ENCODE measurements around the gene LTF. TPM values are rescaled to one million over a fixed set of nuclear protein-coding genes. Genes with fewer than 3 reads are reported as not detected.

Gene LTF
- total RNA-seq, 2 experiments from 2014 or later = not detected

DNA sequence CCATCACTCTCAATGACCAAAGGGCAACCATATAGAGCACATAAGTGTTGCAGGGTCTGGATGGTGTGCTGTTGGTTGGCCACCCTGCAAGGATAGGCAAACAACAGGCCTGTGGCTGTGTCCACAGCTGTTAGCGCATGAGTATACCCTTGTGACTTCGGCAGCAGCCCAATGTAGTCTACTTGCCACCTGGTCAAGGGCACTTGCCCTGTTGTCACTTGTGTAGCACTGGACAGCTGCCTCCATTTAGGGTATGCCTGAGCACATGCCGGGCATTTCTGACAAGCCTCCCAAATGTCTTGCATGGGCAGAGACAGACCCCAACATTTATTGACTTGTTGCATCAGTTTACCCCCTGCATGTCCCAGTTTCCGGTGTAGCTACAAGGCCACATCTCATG, 44.9 kb downstream of the LTF start:
- ChIA-PET CTCF (ENCODE audit: unreplicated experiment) (no interaction called here), POLR2A (no interaction called here)

GRCh38 chr3:46417841-46418611, 46.7 kb downstream of the LTF start:
- DNase-seq (ENCODE audit: low spot score) = no peak
- H4K20me1 ChIP-seq (ENCODE audit: insufficient read depth, low read length) = no peaks in the 10 kb centered on the region
- H3K9me2 ChIP-seq (ENCODE audit: insufficient read depth, low read length) = no peaks in the 10 kb centered on the region
- no peak overlapping the region for H3K4me3 ChIP-seq (ENCODE audit: low read depth, low read length, poor library complexity, severe bottlenecking)
- H3K4me1 ChIP-seq (ENCODE audit: insufficient read depth, low read length, poor library complexity, severe bottlenecking) = peaks cover 40% of the 10 kb centered on the region
- H3K27ac ChIP-seq (ENCODE audit: low read depth, low read length, poor library complexity, severe bottlenecking) = no peak overlapping the region
- no peak overlapping the region for H3K4me2 ChIP-seq (ENCODE audit: low read length)
- ChIA-PET CTCF (ENCODE audit: unreplicated experiment) (no interaction called here), POLR2A (no interaction called here)
- H2AFZ ChIP-seq (ENCODE audit: low read length) = no peak overlapping the region
- no peaks in the 10 kb centered on the region for H3K79me2 ChIP-seq (ENCODE audit: insufficient read depth, low read depth, low read length)
- intact Hi-C loops (cut with micrococcal nuclease; ENCODE audit: unreplicated experiment) = no loop called here
- TF ChIP-seq EZH2phosphoT487 (IDR thresholded peaks at IDR 0.05; ENCODE audit: borderline replicate concordance, low read depth, low read length) = no peak
- no peak for TF ChIP-seq CTCF (conservative IDR thresholded peaks at IDR 0.05; ENCODE audit: low read length)
- H3K9me3 ChIP-seq (ENCODE audit: low read length) = no peaks in the 10 kb centered on the region
- no TSS peak for BruUV-seq (replicated peaks)
- H3K36me3 ChIP-seq (ENCODE audit: insufficient read depth, low read length) = no peaks in the 10 kb centered on the region

More for the DNA sequence above, 44.9 kb downstream of the LTF start:
- Histone ChIP-seq H2AFZ (ENCODE audit: low read length) (no peak overlapping the region), H3K9me2 (ENCODE audit: insufficient read depth, low read length) (no peaks in the 10 kb centered on the region), H3K36me3 (ENCODE audit: insufficient read depth, low read length) (no peaks in the 10 kb centered on the region), H4K20me1 (ENCODE audit: insufficient read depth, low read length) (no peaks in the 10 kb centered on the region), H3K4me2 (ENCODE audit: low read length) (no peak overlapping the region), H3K9me3 (ENCODE audit: low read length) (no peaks in the 10 kb centered on the region), H3K27ac (ENCODE audit: low read depth, low read length, poor library complexity, severe bottlenecking) (no peak overlapping the region), H3K4me1 (ENCODE audit: insufficient read depth, low read length, poor library complexity, severe bottlenecking) (peaks cover 25% of the 10 kb centered on the region), H3K79me2 (ENCODE audit: insufficient read depth, low read depth, low read length) (no peaks in the 10 kb centered on the region), H3K4me3 (ENCODE audit: low read depth, low read length, poor library complexity, severe bottlenecking) (no peak overlapping the region)
- TF ChIP-seq CTCF (conservative IDR thresholded peaks at IDR 0.05; ENCODE audit: low read length) (no peak), EZH2phosphoT487 (IDR thresholded peaks at IDR 0.05; ENCODE audit: borderline replicate concordance, low read depth, low read length) (no peak)
- DNase-seq (ENCODE audit: low spot score) = no peak
- no TSS peak for BruUV-seq (replicated peaks)
- intact Hi-C loops (cut with micrococcal nuclease; ENCODE audit: unreplicated experiment) = no loop called here

DNA sequence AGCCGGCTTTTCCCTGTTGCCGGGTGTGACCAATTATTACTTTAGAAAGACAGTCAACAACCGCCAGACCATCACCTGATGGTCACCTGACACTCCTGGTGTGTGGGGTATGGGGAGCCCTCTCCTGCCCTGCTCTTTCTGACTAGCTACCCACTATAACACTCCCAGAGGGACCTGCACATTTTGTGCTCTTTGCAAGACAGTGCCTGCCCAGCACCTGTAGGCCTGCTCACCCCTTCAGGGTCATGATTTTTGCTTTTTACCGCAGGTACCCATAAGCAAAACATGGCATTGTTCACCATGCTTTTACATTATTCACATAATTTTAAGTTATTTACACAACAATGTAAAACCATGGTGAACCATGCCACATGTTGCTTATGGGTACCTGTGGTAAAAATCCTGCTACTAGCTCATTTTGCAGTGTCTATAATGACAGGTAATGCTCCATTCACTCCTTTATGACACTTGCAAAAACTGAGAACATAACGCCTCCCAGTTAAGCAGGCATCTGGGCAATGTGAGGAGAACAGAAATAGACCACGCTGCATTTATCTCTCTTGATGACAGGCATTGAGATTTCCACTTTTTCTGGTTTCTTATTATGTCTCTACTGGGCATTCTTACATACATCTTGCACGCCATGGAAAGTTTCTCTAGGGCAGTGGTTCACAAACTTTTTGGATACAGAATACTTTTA, 47.7 kb downstream of the LTF start:
- BruUV-seq (replicated peaks) = no TSS peak
- POLR2A ChIA-PET = interaction anchor here (1.4 kb wide), 1 partner anchor 12 kb away, joined by 4 read pairs; no protein-coding TSS in a partner anchor

More for the DNA sequence above, 47.7 kb downstream of the LTF start:
- CTCF ChIA-PET (ENCODE audit: unreplicated experiment) = no interaction called here
- Histone ChIP-seq H4K20me1 (ENCODE audit: insufficient read depth, low read length) (no peaks in the 10 kb centered on the region), H3K79me2 (ENCODE audit: insufficient read depth, low read depth, low read length) (no peaks in the 10 kb centered on the region), H3K36me3 (ENCODE audit: insufficient read depth, low read length) (no peaks in the 10 kb centered on the region), H3K4me3 (ENCODE audit: low read depth, low read length, poor library complexity, severe bottlenecking) (no peak overlapping the region), H2AFZ (ENCODE audit: low read length) (peak overlapping the region; percentile 73; the same call in 1 of the 2 replicates), H3K4me2 (ENCODE audit: low read length) (peak overlapping the region; percentile 25), H3K4me1 (ENCODE audit: insufficient read depth, low read length, poor library complexity, severe bottlenecking) (peaks cover 43% of the 10 kb centered on the region), H3K27ac (ENCODE audit: low read depth, low read length, poor library complexity, severe bottlenecking) (peak overlapping the region; percentile 46), H3K9me2 (ENCODE audit: insufficient read depth, low read length) (no peaks in the 10 kb centered on the region), H3K9me3 (ENCODE audit: low read length) (no peaks in the 10 kb centered on the region)
- intact Hi-C loops (cut with micrococcal nuclease; ENCODE audit: unreplicated experiment) = no loop called here
- DNase-seq (ENCODE audit: low spot score) = no peak
- no peak for TF ChIP-seq CTCF (conservative IDR thresholded peaks at IDR 0.05; ENCODE audit: low read length)
- no peak for TF ChIP-seq EZH2phosphoT487 (IDR thresholded peaks at IDR 0.05; ENCODE audit: borderline replicate concordance, low read depth, low read length)
